Loucy (cell line): ENCODE results near the gene PIGS.

ENCODE experiments used
- H2AFZ ChIP-seq: fragments of 200-600 bp; sonication (generic); 2 replicates; pipeline ENCODE4 v1.6.0; 2016; ENCODE audit warnings: antibody characterized with exemption, mild to moderate bottlenecking, low read length, moderate library complexity
- H3F3A ChIP-seq: fragments of 200-600 bp; 2 replicates; pipeline ENCODE4 v1.6.0; 2016; ENCODE audit warnings: antibody characterized with exemption, low read depth, mild to moderate bottlenecking
- H3K27me3 ChIP-seq: fragments of 200-600 bp; sonication (generic); 2 replicates; pipeline ENCODE4 v1.6.1; 2014; ENCODE audit warnings: low read length, mild to moderate bottlenecking; ENCODE audit not compliant: insufficient read depth, poor library complexity, severe bottlenecking
- H3K36me3 ChIP-seq: fragments of 200-600 bp; sonication (generic); 2 replicates; pipeline ENCODE4 v1.6.1; 2016; ENCODE audit warnings: low read length; ENCODE audit not compliant: insufficient read depth
- H3K4me1 ChIP-seq: fragments of 200-600 bp; sonication (generic); 2 replicates; pipeline ENCODE4 v1.5.1; 2014; ENCODE audit warnings: low read length, mild to moderate bottlenecking; ENCODE audit not compliant: insufficient read depth, poor library complexity, severe bottlenecking
- H3K4me2 ChIP-seq: fragments of 200-600 bp; sonication (generic); 2 replicates; pipeline ENCODE4 v1.6.0; 2014; ENCODE audit warnings: antibody characterized with exemption, low read length, low read depth, mild to moderate bottlenecking; ENCODE audit not compliant: poor library complexity, severe bottlenecking
- H3K4me3 ChIP-seq: fragments of 200-600 bp; sonication (generic); 2 replicates; pipeline ENCODE4 v1.5.1; 2014; ENCODE audit warnings: low read length, mild to moderate bottlenecking, mixed read lengths; ENCODE audit not compliant: poor library complexity, severe bottlenecking
- H3K79me2 ChIP-seq: fragments of 200-600 bp; sonication (generic); 2 replicates; pipeline ENCODE4 v1.6.1; 2014; ENCODE audit warnings: low read length; ENCODE audit not compliant: insufficient read depth
- H3K9ac ChIP-seq: fragments of 200-600 bp; sonication (generic); 2 replicates; pipeline ENCODE4 v1.6.0; 2014; ENCODE audit warnings: mild to moderate bottlenecking, low read depth, low read length, moderate library complexity; ENCODE audit not compliant: poor library complexity, severe bottlenecking
- H3K9me2 ChIP-seq: fragments of 200-600 bp; sonication (generic); replicated peaks from 2 replicates; pipeline ENCODE4 v1.6.1; 2016; ENCODE audit warnings: low read depth, low read length, mixed read lengths
- H3K9me3 ChIP-seq: fragments of 200-600 bp; sonication (generic); 2 replicates; pipeline ENCODE4 v1.6.1; 2014; ENCODE audit warnings: mild to moderate bottlenecking, antibody characterized with exemption, low read length, low read depth; ENCODE audit not compliant: insufficient read depth
- H4K20me1 ChIP-seq: fragments of 200-600 bp; sonication (generic); 2 replicates; pipeline ENCODE4 v1.6.0; 2014; ENCODE audit warnings: antibody characterized with exemption, low read length, mild to moderate bottlenecking; ENCODE audit not compliant: insufficient read depth, poor library complexity, severe bottlenecking
- EZH2phosphoT487 ChIP-seq: fragments of 200-600 bp; IDR thresholded peaks from 2 replicates; pipeline ENCODE4 v1.6.1; 2018; ENCODE audit warnings: antibody characterized with exemption, mild to moderate bottlenecking, moderate library complexity, borderline replicate concordance
- TF ChIP-seq, protein P1 (sequence below): fragments of 200-600 bp; sonication (generic); conservative IDR thresholded peaks from 2 replicates; pipeline ENCODE4 v1.5.1; 2014; ENCODE audit warnings: mild to moderate bottlenecking, antibody characterized with exemption, low read length

The PIGS gene

DNA sequence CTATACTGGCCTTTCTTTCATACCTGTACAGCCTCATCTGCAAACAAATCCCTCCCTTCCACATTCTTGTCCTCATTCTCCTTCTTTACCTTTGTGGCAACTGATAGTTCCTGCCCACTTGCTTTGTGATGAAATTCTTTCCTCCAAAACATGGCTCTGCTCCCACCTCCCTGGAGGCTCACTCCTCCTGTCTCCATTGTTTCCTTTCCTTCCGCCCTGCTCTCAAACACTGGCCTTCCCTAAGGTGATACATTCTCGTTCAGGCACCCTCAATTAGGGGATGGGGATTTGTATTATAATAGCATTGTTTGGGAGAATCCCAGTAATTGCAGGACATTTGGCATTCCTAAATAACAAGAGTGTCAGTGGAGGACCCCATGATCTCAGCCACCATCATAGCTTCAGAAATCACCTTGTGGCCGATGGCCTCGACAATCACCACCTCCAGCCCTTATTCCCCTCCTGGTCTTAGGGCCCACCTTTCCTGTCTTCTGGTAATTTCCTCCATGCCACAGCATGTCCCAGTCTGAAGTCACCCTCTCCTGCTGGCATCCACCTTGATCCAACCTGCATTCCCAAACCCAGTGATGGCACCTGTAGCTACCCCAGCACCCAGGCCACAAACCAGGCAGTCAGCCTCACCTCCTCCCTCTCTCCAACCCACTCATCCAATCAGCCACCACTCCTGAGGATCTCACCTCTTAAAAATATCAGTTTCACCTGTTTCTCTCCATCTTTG, 26.8 kb downstream of the PIGS start:
- H3K36me3 ChIP-seq = no peaks in the 10 kb centered on the region; the same call in 1 of the 2 replicates
- no peak overlapping the region for H3K4me3 ChIP-seq
- no peak overlapping the region for H2AFZ ChIP-seq
- no peaks in the 10 kb centered on the region for H4K20me1 ChIP-seq
- H3K4me1 ChIP-seq = peaks cover 13% of the 10 kb centered on the region
- H3K9ac ChIP-seq = no peak overlapping the region
- H3K79me2 ChIP-seq = peaks cover 5% of the 10 kb centered on the region; the same call in 1 of the 2 replicates
- H3K4me2 ChIP-seq = no peak overlapping the region
- no peaks in the 10 kb centered on the region for H3K9me3 ChIP-seq
- no peaks in the 10 kb centered on the region for H3K9me2 ChIP-seq
- TF ChIP-seq EZH2phosphoT487 = no peak
- TF ChIP-seq, protein P1, sequence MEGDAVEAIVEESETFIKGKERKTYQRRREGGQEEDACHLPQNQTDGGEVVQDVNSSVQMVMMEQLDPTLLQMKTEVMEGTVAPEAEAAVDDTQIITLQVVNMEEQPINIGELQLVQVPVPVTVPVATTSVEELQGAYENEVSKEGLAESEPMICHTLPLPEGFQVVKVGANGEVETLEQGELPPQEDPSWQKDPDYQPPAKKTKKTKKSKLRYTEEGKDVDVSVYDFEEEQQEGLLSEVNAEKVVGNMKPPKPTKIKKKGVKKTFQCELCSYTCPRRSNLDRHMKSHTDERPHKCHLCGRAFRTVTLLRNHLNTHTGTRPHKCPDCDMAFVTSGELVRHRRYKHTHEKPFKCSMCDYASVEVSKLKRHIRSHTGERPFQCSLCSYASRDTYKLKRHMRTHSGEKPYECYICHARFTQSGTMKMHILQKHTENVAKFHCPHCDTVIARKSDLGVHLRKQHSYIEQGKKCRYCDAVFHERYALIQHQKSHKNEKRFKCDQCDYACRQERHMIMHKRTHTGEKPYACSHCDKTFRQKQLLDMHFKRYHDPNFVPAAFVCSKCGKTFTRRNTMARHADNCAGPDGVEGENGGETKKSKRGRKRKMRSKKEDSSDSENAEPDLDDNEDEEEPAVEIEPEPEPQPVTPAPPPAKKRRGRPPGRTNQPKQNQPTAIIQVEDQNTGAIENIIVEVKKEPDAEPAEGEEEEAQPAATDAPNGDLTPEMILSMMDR = no peak
- no peaks in the 10 kb centered on the region for H3K27me3 ChIP-seq
- H3F3A ChIP-seq = no peaks in the 10 kb centered on the region

DNA sequence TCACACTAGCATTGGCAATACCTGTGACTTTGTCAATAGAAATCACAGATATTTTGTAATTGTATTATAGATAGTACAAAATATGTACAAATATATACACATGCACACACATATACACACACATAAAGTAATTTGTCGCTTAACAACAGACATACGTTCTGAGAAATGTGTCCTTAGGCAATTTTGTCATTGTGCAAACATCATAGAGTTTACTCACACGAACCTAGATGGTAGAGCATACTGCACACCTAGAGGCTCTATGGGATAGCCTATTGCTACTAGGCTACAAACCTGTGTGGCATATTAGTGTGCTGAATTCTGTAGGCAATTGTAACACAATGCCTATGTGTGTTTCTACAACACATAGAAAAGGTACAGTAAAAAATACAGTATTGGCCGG, 29.9 kb downstream of the PIGS start:
- H3K9me2 ChIP-seq = no peaks in the 10 kb centered on the region
- H3K9me3 ChIP-seq = no peaks in the 10 kb centered on the region
- no peaks in the 10 kb centered on the region for H3K36me3 ChIP-seq
- no peaks in the 10 kb centered on the region for H3K27me3 ChIP-seq
- TF ChIP-seq, protein P1 = no peak
- no peak for TF ChIP-seq EZH2phosphoT487
- H3F3A ChIP-seq = no peaks in the 10 kb centered on the region
- no peak overlapping the region for H3K4me2 ChIP-seq
- no peak overlapping the region for H2AFZ ChIP-seq
- H3K9ac ChIP-seq = no peak overlapping the region
- no peaks in the 10 kb centered on the region for H3K4me1 ChIP-seq
- H3K4me3 ChIP-seq = no peak overlapping the region
- H4K20me1 ChIP-seq = no peaks in the 10 kb centered on the region
- H3K79me2 ChIP-seq = no peaks in the 10 kb centered on the region

- no peak overlapping the region for H3K9ac ChIP-seq
- H3K4me3 ChIP-seq = no peak overlapping the region
- no peak for TF ChIP-seq EZH2phosphoT487
- TF ChIP-seq, protein P1 = no peak
- no peaks in the 10 kb centered on the region for H4K20me1 ChIP-seq
- H3K36me3 ChIP-seq = no peaks in the 10 kb centered on the region
- H3K9me3 ChIP-seq = no peaks in the 10 kb centered on the region
- no peak overlapping the region for H2AFZ ChIP-seq
- H3K79me2 ChIP-seq = no peaks in the 10 kb centered on the region
- H3K4me2 ChIP-seq = no peak overlapping the region
- no peaks in the 10 kb centered on the region for H3K27me3 ChIP-seq
- H3K9me2 ChIP-seq = no peaks in the 10 kb centered on the region
- H3F3A ChIP-seq = no peaks in the 10 kb centered on the region
- H3K4me1 ChIP-seq = no peaks in the 10 kb centered on the region
Observed at GRCh38 chr17:28540231-28540630, 31.1 kb downstream of the PIGS start.
